Measurements from ENCODE around the gene PRSS1.

- no peak for TF ChIP-seq CTCF (IDR thresholded peaks at IDR 0.05; ENCODE audit: borderline replicate concordance, extremely low read depth, low read length, poor library complexity, severe bottlenecking)
- TF ChIP-seq EZH2 (IDR thresholded peaks at IDR 0.05; ENCODE audit: borderline replicate concordance, low read depth, low read length, severe bottlenecking), result no peak
These were observed 33.9 kb downstream of the PRSS1 start for GRCh38 chr7:142782922-142783900.
